ENCODE results near the gene TMEM214. TPM values are rescaled to one million over a fixed set of nuclear protein-coding genes. Genes with fewer than 3 reads are reported as not detected.
A peak's percentile ranks its signal among the peaks of the same experiment; 100 is the strongest.

Gene TMEM214
- total RNA-seq, 1 experiment from 2014 or later, result 31.8 TPM

DNA sequence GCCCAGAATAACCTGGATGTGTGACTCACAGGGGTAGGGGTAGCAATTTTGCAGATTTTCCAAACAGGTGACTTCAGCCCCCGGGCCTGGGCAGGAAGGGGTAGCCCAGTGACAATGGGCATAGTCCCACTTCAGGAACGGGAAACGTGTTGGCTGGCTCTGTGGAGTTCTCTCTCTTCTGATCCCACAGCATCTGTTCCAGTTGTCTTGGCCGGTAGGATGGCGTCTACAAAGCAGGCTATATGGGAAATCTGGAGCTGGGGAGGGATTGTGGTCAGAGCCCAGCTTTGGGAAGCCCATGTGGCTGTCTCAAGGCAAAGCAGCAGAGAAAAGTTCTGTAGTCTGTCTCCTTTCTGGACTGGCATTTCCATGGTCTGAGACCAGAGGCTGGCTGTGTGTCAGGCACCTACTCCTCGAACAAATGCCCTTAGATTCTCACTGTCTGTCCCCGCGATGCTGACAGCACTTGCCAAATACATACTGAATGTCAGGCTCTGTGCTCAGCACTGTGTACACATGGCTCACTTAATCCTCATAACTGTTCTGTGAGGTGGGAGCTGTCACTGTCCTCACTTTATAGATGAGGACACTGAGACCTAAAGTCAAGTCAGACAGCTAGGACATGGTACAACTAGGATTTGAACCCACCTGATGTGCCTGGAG lies 17.9 kb upstream of the TMEM214 start:
- Histone ChIP-seq H2AFZ (ENCODE audit: low read length) (no peak overlapping the region), H3K4me3 (ENCODE audit: low read length) (no peak overlapping the region), H3K9ac (ENCODE audit: low read length) (no peak overlapping the region), H3K79me2 (ENCODE audit: low read length) (no peaks in the 10 kb centered on the region), H3K27ac (ENCODE audit: low read length) (no peak overlapping the region), H3K27me3 (ENCODE audit: low read length) (0 out of 2 replicates have a peak, but pooled peaks cover 2% of the 10 kb centered on the region), H3K9me2 (replicated peaks; ENCODE audit: insufficient read depth, low read length) (no peaks in the 10 kb centered on the region), H3K4me1 (ENCODE audit: low read length) (peaks cover 15% of the 10 kb centered on the region), H4K20me1 (ENCODE audit: insufficient read depth, low read depth, low read length) (no peaks in the 10 kb centered on the region), H3K9me3 (ENCODE audit: low read length) (no peaks in the 10 kb centered on the region), H3K4me2 (ENCODE audit: low read depth, low read length, poor library complexity, severe bottlenecking) (no peak overlapping the region), H3K36me3 (ENCODE audit: insufficient read depth, low read length) (no peaks in the 10 kb centered on the region)
- DNase-seq, result no peak

DNA sequence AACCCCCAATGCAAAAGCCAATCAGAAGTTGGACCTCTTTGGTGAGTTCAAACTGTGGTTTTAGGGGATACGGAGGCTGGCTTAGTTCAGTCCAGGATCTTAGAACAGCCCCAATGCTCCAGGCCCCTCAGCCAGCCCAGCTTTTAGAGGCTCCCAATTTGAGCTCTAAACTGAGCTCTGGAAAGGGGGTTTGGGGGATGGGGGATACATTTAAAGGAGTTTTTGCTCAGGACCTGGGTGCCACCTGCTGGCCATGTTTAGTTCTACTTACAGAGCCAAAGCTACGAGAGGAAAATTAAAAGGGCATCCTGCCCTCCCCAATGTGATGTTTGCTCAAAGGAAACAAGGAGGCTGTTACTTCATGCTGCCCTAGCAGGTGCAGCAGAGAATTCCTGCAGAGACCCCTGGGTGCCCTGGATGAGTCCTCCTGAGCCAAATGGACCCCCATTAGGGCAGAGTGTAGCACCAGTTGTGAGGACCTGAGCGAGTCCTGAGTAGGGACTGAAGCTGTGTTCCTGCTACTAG lies 15.9 kb upstream of the TMEM214 start:
- peak; percentile 90 for DNase-seq
- H3K9me3 ChIP-seq (ENCODE audit: low read length), result no peaks in the 10 kb centered on the region
- no peak overlapping the region for H3K9ac ChIP-seq (ENCODE audit: low read length)
- no peak overlapping the region for H2AFZ ChIP-seq (ENCODE audit: low read length)
- no peak overlapping the region for H3K27ac ChIP-seq (ENCODE audit: low read length)
- H3K36me3 ChIP-seq (ENCODE audit: insufficient read depth, low read length), result no peaks in the 10 kb centered on the region
- no peak overlapping the region for H3K4me3 ChIP-seq (ENCODE audit: low read length)
- H3K27me3 ChIP-seq (ENCODE audit: low read length), result 0 out of 2 replicates have a peak, but pooled peaks cover 2% of the 10 kb centered on the region
- H3K4me2 ChIP-seq (ENCODE audit: low read depth, low read length, poor library complexity, severe bottlenecking), result no peak overlapping the region
- no peaks in the 10 kb centered on the region for H4K20me1 ChIP-seq (ENCODE audit: insufficient read depth, low read depth, low read length)
- H3K4me1 ChIP-seq (ENCODE audit: low read length), result peaks cover 15% of the 10 kb centered on the region
- H3K79me2 ChIP-seq (ENCODE audit: low read length), result no peaks in the 10 kb centered on the region
- H3K9me2 ChIP-seq (replicated peaks; ENCODE audit: insufficient read depth, low read length), result no peaks in the 10 kb centered on the region

DNA sequence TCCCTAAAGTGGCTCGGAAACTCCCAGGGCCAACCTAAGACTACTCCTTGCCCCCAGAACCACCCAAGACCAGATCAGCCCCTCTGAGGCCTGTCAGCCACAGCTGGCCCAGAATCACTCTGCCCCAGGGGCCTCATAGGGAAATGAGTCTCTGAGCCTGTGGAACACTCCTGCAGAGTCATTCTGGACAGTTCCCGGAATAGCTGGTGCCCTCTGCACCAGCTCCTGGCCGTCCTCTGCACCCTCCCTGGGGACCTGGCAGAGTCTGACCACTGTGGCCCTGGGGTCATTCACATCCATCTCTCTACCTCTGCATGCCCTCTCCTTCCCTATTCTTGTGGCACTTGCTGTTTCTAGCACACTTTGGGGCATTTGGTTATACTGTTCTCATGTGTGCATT lies 14.6 kb upstream of the TMEM214 start:
- H3K79me2 ChIP-seq (ENCODE audit: low read length), result no peaks in the 10 kb centered on the region
- no peaks in the 10 kb centered on the region for H3K9me3 ChIP-seq (ENCODE audit: low read length)
- no peaks in the 10 kb centered on the region for H3K36me3 ChIP-seq (ENCODE audit: insufficient read depth, low read length)
- H3K4me3 ChIP-seq (ENCODE audit: low read length), result no peak overlapping the region
- no peak overlapping the region for H3K27ac ChIP-seq (ENCODE audit: low read length)
- no peaks in the 10 kb centered on the region for H4K20me1 ChIP-seq (ENCODE audit: insufficient read depth, low read depth, low read length)
- peak overlapping the region; percentile 11; the same call in 1 of the 2 replicates for H3K9ac ChIP-seq (ENCODE audit: low read length)
- no peak overlapping the region for H2AFZ ChIP-seq (ENCODE audit: low read length)
- peak overlapping the region; percentile 36 for H3K4me2 ChIP-seq (ENCODE audit: low read depth, low read length, poor library complexity, severe bottlenecking)
- H3K27me3 ChIP-seq (ENCODE audit: low read length), result 0 out of 2 replicates have a peak, but pooled peaks cover 2% of the 10 kb centered on the region
- no peaks in the 10 kb centered on the region for H3K9me2 ChIP-seq (replicated peaks; ENCODE audit: insufficient read depth, low read length)
- H3K4me1 ChIP-seq (ENCODE audit: low read length), result peaks cover 15% of the 10 kb centered on the region
- DNase-seq, result peak; percentile 52

DNA sequence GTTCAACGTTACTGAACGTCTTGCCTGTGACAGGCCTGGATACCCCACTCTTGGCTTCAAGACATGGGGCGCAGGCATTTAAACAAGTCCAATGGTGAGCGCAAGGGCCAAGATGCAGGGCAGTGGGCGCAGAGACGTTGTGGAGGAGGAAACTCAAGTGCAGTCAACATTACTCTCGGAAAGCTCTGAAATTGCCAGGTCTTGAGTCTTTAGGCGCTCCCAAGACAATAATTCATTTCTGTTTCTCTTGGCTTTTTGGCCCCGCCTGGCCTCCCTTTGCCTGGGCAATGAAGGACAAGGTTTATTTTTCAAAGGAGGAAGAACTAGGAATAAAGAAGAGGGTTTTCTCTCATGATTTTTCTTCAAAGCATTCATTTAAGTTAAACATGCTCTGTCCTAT lies 13.3 kb upstream of the TMEM214 start:
- H3K79me2 ChIP-seq (ENCODE audit: low read length), result no peaks in the 10 kb centered on the region
- no peak overlapping the region for H3K4me2 ChIP-seq (ENCODE audit: low read depth, low read length, poor library complexity, severe bottlenecking)
- no peaks in the 10 kb centered on the region for H3K36me3 ChIP-seq (ENCODE audit: insufficient read depth, low read length)
- no peaks in the 10 kb centered on the region for H3K9me3 ChIP-seq (ENCODE audit: low read length)
- H3K4me1 ChIP-seq (ENCODE audit: low read length), result peaks cover 15% of the 10 kb centered on the region
- H4K20me1 ChIP-seq (ENCODE audit: insufficient read depth, low read depth, low read length), result no peaks in the 10 kb centered on the region
- no peaks in the 10 kb centered on the region for H3K9me2 ChIP-seq (replicated peaks; ENCODE audit: insufficient read depth, low read length)
- H3K27ac ChIP-seq (ENCODE audit: low read length), result no peak overlapping the region
- no peak for DNase-seq
- H3K4me3 ChIP-seq (ENCODE audit: low read length), result no peak overlapping the region
- H3K27me3 ChIP-seq (ENCODE audit: low read length), result 0 out of 2 replicates have a peak, but pooled peaks cover 2% of the 10 kb centered on the region
- no peak overlapping the region for H3K9ac ChIP-seq (ENCODE audit: low read length)
- no peak overlapping the region for H2AFZ ChIP-seq (ENCODE audit: low read length)

DNA sequence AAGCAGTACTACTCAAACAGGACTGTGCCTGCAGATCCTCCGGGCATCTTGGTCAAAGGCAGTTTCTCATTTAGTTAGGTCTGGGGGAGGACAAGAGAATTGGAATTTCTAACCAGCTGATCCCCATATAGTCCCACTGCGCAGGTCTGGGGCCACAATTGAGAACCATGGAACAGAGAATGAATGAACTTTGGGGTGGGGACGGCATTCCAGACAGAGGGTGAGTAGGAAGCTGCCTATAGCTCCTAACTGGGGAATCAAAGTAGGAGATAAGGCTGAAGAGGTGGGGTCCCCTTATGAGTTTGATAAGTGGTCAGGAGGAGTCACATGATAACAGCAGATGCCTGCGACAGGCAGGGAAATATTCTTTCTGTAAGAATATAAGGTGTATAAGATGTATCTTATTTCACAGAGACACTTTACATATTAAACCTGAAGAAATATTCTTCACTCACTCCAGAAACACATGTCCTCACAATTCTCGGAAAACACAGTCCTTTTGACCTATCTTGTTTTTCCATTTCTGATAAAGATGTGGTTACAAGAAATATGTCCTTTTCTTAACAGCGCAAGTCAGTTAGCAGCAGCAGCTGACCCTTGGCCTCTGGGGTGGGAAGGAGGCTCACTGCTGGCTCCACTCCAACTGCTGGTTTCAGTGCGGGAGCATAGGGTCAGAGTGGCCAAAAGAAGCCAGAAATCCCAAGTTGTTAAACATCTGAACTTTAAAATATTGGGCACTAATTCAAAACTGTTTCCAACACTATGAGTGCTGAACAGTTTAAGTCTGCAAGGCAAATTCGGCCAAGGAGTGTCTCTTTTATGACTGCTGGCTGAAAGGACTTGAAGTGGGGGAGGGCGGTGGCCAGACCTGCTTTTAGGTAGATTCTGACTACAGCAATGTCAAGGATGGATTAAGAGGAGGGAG lies 12.6 kb upstream of the TMEM214 start:
- Histone ChIP-seq H3K4me1 (ENCODE audit: low read length) (peaks cover 15% of the 10 kb centered on the region), H3K27me3 (ENCODE audit: low read length) (0 out of 2 replicates have a peak, but pooled peaks cover 2% of the 10 kb centered on the region), H3K9me2 (replicated peaks; ENCODE audit: insufficient read depth, low read length) (no peaks in the 10 kb centered on the region), H3K4me2 (ENCODE audit: low read depth, low read length, poor library complexity, severe bottlenecking) (no peak overlapping the region), H2AFZ (ENCODE audit: low read length) (no peak overlapping the region), H4K20me1 (ENCODE audit: insufficient read depth, low read depth, low read length) (no peaks in the 10 kb centered on the region), H3K9me3 (ENCODE audit: low read length) (no peaks in the 10 kb centered on the region), H3K27ac (ENCODE audit: low read length) (no peak overlapping the region), H3K36me3 (ENCODE audit: insufficient read depth, low read length) (no peaks in the 10 kb centered on the region), H3K79me2 (ENCODE audit: low read length) (no peaks in the 10 kb centered on the region), H3K4me3 (ENCODE audit: low read length) (no peak overlapping the region), H3K9ac (ENCODE audit: low read length) (no peak overlapping the region)
- DNase-seq, result no peak

DNA sequence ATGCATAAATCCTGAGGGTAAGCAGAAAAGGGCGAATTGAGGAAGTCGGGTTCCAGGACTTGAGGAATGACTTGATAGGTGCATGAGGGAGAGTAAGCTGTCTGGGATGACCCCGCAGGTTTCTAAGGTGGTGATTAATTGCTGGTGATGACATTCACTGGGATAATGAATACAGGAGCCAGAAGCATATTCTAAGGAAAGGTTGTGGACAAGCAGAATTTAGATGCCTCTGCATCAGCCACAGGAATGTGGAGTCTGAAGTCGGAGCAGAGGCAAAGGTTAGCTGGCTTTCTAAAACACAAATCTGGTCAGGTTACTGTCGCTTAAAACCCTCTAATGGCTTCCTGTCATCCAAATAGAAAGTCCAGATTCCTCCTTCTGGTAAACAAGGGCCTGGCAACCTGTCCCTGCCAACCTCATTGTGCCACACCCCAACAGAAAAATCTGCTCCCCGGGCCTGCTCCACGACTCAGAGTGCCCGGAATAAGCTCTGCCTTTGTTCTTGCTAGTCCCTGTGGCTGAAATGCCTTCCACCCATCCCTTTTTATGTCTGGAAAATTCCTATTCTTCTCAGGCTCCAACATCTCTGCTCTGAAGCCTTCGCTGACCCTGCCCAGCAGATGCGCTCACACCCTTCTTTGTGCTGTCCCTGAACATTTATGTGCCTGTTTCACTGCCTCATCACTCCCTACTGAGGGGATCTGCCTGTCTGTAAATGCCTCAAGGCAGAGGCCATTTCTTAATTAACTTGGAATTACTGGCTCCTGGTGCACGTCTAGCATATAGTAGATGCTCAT lies 11.3 kb upstream of the TMEM214 start:
- no peaks in the 10 kb centered on the region for H3K9me2 ChIP-seq (replicated peaks; ENCODE audit: insufficient read depth, low read length)
- no peaks in the 10 kb centered on the region for H3K79me2 ChIP-seq (ENCODE audit: low read length)
- H3K27ac ChIP-seq (ENCODE audit: low read length), result no peak overlapping the region
- H3K4me2 ChIP-seq (ENCODE audit: low read depth, low read length, poor library complexity, severe bottlenecking), result no peak overlapping the region
- 0 out of 2 replicates have a peak, but pooled peaks cover 2% of the 10 kb centered on the region for H3K27me3 ChIP-seq (ENCODE audit: low read length)
- H3K36me3 ChIP-seq (ENCODE audit: insufficient read depth, low read length), result no peaks in the 10 kb centered on the region
- no peak overlapping the region for H3K9ac ChIP-seq (ENCODE audit: low read length)
- H3K4me3 ChIP-seq (ENCODE audit: low read length), result no peak overlapping the region
- H3K9me3 ChIP-seq (ENCODE audit: low read length), result no peaks in the 10 kb centered on the region
- peaks cover 15% of the 10 kb centered on the region for H3K4me1 ChIP-seq (ENCODE audit: low read length)
- H4K20me1 ChIP-seq (ENCODE audit: insufficient read depth, low read depth, low read length), result no peaks in the 10 kb centered on the region
- H2AFZ ChIP-seq (ENCODE audit: low read length), result no peak overlapping the region
- no peak for DNase-seq

DNA sequence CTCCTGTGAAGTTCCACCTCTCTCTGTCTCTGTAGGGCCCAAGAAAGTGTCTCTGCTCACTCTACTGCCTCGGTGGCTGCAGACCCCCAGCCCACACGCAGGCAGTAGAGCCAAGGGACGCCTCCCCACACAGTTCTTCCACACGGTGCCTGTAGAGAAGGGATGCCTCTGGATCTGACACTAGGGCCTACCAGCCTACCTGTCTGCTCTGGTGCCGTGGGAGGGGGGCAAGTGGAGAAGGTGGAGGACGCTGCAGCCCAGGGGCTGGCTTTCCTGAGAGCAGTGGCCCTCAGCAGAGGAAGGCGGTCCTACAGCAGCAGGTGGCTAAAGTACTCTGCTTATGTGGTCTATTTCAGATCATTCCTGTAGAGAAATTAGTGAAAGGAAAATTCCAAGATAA lies 9.0 kb upstream of the TMEM214 start:
- Histone ChIP-seq H3K4me3 (ENCODE audit: low read length) (no peak overlapping the region), H3K9me2 (replicated peaks; ENCODE audit: insufficient read depth, low read length) (no peaks in the 10 kb centered on the region), H3K9me3 (ENCODE audit: low read length) (no peaks in the 10 kb centered on the region), H3K9ac (ENCODE audit: low read length) (no peak overlapping the region), H3K27me3 (ENCODE audit: low read length) (0 out of 2 replicates have a peak, but pooled peaks cover 2% of the 10 kb centered on the region), H3K27ac (ENCODE audit: low read length) (no peak overlapping the region), H3K4me1 (ENCODE audit: low read length) (no peaks in the 10 kb centered on the region), H3K36me3 (ENCODE audit: insufficient read depth, low read length) (no peaks in the 10 kb centered on the region), H3K79me2 (ENCODE audit: low read length) (no peaks in the 10 kb centered on the region), H4K20me1 (ENCODE audit: insufficient read depth, low read depth, low read length) (no peaks in the 10 kb centered on the region), H3K4me2 (ENCODE audit: low read depth, low read length, poor library complexity, severe bottlenecking) (no peak overlapping the region), H2AFZ (ENCODE audit: low read length) (no peak overlapping the region)
- DNase-seq, result no peak
